ENCODE results near the gene UGT1A7. TPM values are rescaled to one million over a fixed set of nuclear protein-coding genes. Genes with fewer than 3 reads are reported as not detected.

The UGT1A7 gene
- total RNA-seq, 4 donors from 2014 or later: 0.21 to 6.9 (median 1.6) TPM

DNA sequence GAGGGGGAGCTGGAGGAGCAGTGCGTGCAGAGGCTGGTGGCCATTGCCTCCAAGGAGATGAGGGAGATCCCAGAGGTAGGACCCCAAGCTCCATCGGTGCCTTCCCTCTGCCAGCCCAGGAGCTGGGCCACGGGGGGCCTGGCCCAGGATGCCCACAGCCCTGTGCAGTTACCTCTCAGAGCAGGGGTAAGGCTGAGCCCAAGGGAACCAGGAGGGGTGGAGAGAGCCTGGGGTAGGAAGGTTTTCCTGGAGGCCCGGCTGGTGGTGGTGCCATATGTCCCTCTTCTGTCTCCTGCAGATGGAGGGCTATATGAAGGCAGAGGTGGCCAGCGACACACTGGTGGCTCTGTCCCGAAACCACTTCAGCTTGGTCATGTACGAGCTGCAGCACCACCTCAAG is 107.9 kb downstream of the UGT1A7 start:
- no peak for DNase-seq (ENCODE audit: low spot score in 2 of 2)
- intact Hi-C loops (cut with DNase I; ENCODE audit: low total_unique reads): loop anchor here (10.0 kb wide), 1 partner anchor 1515 kb away; no protein-coding TSS in a partner anchor

GRCh38 chr2:233791151-233791882 is 109.6 kb downstream of the UGT1A7 start:
- peak in 1 of 2 donors; percentile 6 for DNase-seq (ENCODE audit: low spot score in 2 of 2)
- no peak overlapping the region for H3K4me3 ChIP-seq (ENCODE audit: low read depth, poor library complexity, severe bottlenecking)
- intact Hi-C loops (cut with DNase I; ENCODE audit: low total_unique reads): no loop called here
- TF ChIP-seq POLR2A (IDR thresholded peaks at IDR 0.05): no peak
- no peak for TF ChIP-seq CTCF (IDR thresholded peaks at IDR 0.05)
- 83 to 85% methylated on average over 18 of the region's 18 CpGs for WGBS, 2 donors

More for the DNA sequence above, 107.9 kb downstream of the UGT1A7 start:
- H3K4me3 ChIP-seq (ENCODE audit: low read depth, poor library complexity, severe bottlenecking): no peak overlapping the region
- 83 to 90% methylated on average over 6 to 7 of the region's 7 CpGs for WGBS, 2 donors
- no peak for TF ChIP-seq CTCF (IDR thresholded peaks at IDR 0.05)
- TF ChIP-seq POLR2A (IDR thresholded peaks at IDR 0.05): no peak

- WGBS, 2 donors: 77 to 78% methylated on average over 9 of the region's 9 CpGs
- no peak for DNase-seq (ENCODE audit: low spot score in 2 of 2)
- intact Hi-C loops (cut with DNase I; ENCODE audit: low total_unique reads): no loop called here
- no peak overlapping the region for H3K4me3 ChIP-seq (ENCODE audit: low read depth, poor library complexity, severe bottlenecking)
- TF ChIP-seq POLR2A (IDR thresholded peaks at IDR 0.05): no peak
- no peak for TF ChIP-seq CTCF (IDR thresholded peaks at IDR 0.05)
These were observed 110.2 kb downstream of the UGT1A7 start for GRCh38 chr2:233791883-233792329.

- no peak for TF ChIP-seq CTCF (IDR thresholded peaks at IDR 0.05)
- no peak for TF ChIP-seq POLR2A (IDR thresholded peaks at IDR 0.05)
- DNase-seq (ENCODE audit: low spot score in 2 of 2): no peak
- WGBS, 2 donors: 79 to 83% methylated on average over 7 of the region's 7 CpGs
- no peak overlapping the region for H3K4me3 ChIP-seq (ENCODE audit: low read depth, poor library complexity, severe bottlenecking)
- intact Hi-C loops (cut with DNase I; ENCODE audit: low total_unique reads): no loop called here
These were observed 111.0 kb downstream of the UGT1A7 start for GRCh38 chr2:233792720-233793119.

- 55 to 65% methylated on average over 15 to 18 of the region's 18 CpGs for WGBS, 2 donors
- intact Hi-C loops (cut with DNase I; ENCODE audit: low total_unique reads): no loop called here
- DNase-seq (ENCODE audit: low spot score in 2 of 2): no peak
- H3K4me3 ChIP-seq (ENCODE audit: low read depth, poor library complexity, severe bottlenecking): no peak overlapping the region
- TF ChIP-seq CTCF (IDR thresholded peaks at IDR 0.05) (no peak), POLR2A (IDR thresholded peaks at IDR 0.05) (no peak)
These were observed 111.9 kb downstream of the UGT1A7 start for GRCh38 chr2:233793465-233794127.
